ENCODE measurements around the gene SYT7.

The SYT7 gene

DNA sequence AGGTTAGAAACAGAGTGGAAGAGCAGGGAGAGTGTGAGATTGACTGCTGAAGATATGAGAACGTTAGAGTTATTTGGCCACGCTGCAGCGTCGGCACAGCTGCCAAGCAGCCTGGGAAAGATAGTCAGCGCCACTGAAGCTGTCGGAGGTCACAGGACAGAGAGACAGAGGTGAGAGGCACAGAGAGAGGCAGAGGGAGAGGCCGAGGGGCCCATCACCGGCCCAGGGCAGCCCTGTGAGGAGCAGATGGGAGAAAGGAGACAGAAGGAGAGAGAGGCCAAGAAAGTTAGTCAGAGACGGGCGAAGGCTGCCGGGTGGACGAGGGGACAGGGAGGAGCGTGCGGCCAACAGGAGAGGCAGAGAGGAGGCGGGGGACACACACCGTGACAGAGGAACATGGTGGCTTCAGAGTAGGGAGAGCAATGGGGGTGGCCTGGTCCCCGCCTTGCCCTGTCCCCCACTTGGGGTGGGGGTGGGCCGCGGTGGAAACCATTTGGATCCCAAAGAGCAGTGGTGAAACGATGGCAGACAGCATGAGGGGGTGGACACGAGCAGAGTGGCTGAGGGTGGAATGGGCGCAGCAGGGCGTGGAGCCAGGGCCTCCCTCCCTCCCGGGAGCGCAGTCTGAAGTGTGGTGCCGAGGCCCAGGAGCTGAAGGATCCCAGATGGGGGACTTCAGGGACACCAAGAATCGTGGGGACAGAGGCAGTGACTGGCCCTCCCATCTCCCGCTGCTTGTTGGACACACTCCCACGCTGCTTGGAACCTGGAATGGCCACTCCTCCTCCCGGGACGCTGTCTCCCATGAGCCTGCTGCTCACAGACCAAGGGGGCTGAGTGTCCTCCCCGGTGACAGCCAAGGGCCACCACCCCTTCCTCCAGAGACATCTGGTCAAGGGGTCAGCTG lies 45.7 kb downstream of the SYT7 start:
- no peak for DNase-seq

DNA sequence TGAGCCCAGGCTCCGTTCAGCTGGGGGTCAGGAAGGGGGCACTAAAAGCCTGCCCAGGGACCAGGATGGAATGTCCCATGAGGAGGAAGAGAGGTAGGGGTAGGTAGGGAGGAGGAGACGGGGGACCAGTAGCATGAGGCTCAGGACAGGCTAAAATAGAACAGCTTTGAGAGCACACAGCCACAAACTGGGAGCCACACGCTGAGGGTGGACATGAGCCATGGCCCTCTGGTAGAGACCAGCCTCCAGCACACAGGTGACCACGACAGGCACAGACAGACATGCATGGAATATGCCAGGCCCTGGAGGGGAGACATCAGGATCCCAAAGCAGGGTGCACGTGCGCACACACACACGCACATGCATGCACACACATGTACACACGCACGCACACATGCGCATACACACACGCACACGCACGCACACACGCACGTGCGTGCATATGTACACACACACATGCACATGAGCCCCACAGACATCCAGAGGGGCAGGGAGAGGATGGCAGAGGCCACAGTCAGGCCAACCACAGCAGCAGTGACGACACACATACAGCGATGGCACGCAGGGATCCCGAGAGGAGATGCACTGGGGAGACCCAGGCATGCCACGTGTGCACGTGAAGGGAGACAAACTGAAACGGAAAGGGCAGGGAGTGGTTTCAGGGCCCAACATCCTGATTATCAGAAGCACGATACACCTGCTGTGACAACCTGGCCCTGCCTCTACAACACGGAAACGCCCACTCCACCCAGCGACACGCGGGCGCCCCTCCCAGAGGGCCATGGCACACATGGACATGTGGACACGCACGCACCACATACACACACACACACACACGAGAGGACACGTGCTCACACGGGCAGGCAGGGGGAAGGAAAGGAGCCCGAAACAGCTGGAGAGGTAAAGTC lies 46.6 kb downstream of the SYT7 start:
- no peak for DNase-seq

DNA sequence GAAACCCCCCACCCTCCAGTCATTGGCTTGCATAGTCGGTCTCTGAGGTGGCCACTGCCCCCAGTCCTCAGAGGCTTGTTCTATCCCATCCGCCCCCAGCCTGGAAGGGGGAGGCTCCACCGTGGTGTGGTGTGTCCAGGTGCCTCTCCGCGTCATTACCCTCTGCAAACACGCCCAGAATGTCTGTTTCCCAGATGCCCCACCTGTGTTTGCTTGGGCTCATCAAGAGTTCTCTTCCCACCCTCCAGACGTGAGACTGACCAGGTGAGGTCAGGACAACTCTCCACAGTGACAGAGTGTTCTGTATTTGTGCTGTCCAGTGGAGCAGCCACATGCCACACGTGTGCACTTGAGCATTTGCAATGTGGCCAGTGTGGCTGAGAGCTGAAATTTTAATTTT lies 47.5 kb downstream of the SYT7 start:
- no peak for DNase-seq

DNA sequence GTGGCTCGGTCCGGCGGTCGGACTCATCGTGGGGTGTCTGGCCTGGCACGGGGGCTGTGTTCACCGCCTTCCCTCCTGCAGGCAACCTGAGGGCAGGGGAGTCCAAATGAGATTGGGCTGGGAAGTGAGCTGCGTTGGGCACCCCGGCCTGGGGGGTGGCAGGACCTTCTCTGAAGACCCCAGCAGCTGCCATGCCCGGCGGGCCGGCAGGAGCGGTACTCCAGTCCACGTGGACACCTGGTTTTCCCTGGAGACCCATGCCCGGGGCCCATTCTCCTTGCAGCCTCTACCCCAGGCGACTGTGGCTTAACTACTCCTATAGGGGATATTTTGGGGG lies 47.9 kb downstream of the SYT7 start:
- no peak for DNase-seq

DNA sequence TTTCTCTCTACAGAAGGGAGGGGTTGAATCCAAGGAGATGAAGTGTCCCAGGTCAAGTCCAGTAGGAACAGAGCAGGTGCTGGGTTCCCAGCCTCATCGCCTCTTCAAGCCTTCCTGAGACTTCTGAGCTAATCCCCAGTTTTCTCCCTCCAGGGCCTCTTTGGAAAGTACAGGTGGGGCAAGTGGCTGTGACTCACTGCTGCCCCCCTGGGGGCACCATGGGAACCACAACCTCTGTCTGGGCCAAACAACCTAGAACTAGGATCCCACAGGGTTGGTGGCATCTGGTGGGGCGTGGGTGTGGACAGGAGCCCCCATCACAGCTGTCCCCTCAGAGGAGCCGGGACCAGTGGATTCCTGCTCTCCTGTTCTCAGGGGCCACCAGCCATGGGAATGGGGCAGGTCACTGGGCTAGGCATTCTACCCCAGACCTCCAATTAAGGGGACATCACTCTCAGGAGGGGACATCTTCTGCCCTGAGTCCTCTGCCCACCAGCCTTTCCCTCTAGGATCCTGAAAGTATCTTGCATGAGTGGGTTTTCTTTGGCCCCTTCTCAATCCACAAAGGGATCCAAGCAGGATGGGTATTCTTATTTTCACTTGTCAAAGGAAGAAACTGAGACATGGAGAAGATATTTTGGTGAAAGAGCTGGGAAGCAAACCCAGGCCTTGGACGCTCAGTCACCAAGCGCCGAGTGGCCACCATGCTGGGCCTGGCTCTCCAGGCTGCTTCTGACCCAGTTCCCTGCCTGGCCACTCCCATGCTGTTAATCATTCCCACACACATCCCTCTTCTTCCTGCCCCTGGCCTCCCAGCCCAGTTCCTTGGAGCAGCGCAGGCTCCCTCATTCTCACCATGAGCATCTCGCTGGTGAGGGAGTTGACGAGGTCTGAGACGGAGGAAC lies 48.5 kb downstream of the SYT7 start:
- peak; percentile 27 for DNase-seq

DNA sequence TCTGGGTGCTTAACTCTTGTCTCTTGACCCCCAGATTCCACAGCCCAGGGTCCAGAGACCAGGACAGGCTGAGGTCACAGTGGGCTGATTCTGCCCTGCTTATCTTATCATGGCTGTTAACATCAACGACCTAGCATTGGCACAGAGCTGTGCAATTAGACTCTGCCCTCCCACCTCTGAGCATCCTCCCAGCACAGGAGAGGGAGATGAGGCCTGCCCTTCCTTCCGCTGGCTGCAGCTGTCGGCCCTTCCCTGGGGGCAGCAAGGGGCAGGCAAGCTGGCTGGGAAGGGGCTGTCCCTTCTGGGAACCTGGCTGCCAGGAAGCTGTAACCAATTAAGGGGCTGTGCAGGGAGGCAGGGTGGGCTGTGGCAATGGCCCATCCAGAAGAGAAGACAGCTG lies 49.8 kb downstream of the SYT7 start:
- DNase-seq, result no peak

DNA sequence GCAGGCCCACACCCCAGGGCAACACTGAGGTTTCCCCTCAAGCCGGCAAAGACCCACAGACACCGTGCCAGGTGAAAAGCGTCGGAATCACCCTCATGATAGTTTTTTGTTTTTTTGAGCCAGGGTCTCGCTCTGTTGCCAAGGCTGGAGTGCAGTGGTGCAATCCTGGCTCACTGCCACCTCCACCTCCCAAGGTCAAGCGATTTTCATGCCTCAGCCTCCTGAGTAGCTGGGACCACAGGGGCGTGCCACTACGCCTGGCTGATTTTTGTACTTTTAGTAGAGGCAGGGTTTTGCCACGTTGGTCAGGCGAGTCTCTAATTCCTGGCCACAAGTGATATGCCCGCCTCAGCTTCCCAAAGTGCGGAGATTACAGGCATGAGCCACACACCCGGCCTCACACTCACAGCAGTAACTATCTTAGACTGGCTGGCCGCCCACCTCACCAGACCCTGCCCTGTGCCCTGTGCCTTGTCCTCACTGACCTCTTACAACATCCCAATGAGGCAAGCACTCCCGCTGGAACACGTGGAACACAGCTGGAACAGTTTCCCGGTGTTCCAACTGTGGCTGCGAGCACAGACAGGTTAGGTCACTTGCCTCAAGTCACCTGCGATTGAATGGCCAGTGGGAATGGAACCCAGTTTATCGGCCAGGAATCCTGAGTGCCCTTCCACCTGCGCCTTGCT lies 51.2 kb downstream of the SYT7 start:
- DNase-seq, result no peak

DNA sequence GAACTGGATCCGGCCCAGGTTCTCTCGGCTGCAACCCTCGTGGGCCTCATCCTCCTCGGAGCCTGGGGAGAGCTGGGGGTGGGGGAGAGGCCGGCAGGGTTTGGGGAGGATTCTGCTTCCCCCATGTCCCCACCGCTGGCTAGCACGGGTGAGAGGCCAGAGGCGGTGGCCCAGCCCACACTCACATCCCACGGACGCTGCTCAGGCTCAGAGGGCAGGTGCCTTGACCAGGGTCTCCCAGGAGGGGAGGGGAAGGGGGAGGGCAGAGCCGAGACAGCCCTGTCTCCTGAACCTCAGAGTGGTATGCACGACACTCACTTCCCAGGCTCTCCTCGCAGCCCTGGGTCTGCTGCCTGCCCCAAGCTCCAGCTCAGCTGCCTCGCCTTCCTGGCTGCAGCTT lies 52.8 kb downstream of the SYT7 start:
- no peak for DNase-seq

DNA sequence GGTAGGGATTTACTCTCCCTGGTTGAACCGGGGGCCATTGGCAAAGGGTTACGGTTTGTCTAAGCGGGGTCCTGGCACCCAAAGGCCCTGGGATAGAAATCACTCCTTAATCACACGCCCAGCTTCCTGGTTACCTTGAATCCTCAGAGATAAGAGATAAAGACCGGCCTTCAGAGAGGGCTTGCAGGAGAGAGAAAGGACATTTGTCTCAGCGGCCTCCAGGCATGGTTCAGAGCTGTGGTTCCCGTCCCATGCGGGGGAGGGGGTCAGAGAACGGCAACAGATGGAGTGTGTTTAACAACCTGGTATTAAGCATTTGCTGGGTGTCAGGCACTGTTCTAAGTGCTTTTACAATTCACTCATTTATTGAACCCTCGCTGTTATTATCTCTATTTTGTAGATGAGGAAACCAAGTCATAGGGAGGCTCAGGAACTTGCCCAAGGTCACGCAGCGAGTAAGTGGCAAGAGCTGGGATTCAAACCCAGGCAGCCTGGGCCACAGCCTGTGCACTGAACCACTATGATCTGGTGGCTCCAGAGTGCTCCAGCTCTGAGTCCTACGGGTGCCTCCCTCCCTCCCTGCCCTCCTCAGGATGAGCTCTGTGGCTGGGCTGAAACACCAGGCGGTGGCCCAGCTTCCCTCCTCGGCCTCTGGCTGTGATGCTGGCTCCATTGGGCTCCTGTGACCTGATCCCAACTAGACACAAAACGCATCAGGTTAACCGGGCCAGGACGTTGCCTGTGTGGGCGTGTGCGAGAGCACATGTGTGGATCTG lies 53.7 kb downstream of the SYT7 start:
- DNase-seq, result no peak

DNA sequence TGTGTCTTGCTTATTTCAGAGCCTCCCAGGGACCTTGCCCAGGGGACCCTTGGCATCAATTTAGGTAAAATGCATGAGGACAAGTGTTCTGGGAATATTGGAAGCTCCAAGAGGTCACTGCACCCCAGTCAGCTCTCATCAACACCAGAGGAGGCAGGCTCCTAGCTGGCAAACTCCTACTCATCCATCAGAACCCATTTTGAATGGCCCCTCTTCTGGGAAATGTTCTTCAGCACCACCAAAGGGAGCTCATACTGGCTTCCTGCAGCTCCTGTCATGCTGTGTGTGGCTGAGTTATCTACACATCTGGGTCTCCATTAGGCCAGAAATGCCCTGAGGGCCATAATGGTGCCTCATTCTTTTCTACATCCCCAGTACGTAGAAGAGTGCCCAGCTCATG lies 54.6 kb downstream of the SYT7 start:
- DNase-seq, result no peak

DNA sequence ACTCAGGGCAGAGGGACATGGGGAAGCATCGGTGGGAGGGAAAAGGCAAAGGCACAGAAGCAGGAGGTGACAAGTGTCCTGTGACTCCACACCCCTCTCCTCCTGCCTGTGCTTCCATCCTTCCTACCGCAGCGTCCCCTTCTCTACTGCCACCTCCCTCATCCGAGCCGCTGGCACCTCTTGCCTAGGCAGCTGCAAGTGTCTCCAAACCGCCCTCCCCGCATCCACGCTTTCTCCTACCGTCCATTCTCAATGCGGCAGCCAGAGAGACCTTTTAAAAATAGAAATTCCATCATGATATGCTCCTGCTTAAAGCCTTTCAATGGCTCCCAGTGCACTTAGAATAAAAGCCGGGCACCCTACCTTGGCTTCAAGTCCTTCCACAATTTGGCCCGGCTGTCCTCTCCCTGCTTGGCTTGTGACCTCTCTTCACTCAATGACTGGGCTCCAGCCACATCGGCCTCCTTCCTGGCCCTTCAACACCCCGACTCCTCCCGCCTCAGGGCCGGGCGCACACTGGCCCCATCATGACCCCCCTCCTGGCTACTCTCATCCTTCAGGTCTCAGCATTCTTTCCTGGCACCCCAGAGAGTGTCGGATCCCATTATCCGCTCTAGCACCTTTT lies 55.8 kb downstream of the SYT7 start:
- no peak for DNase-seq

DNA sequence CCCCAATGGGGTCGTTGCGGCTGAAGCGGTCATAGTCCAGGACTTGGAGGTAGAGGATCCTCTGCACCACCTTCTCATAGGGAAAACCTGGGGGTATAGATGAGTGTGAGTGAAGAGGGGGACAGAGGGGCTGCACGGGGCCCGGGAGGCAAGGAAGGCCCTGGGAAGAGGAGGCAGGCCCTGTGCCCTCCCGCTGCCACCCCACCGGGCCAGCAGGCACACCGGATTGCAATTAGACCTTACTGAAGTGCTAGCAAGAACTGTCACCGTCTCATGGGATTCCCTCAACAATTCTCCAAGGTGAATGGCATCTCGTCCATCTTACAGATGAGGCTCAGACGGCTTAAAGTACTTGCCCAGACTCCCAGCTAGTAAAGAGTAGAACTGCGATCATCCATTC lies 56.4 kb downstream of the SYT7 start:
- DNase-seq, result no peak

DNA sequence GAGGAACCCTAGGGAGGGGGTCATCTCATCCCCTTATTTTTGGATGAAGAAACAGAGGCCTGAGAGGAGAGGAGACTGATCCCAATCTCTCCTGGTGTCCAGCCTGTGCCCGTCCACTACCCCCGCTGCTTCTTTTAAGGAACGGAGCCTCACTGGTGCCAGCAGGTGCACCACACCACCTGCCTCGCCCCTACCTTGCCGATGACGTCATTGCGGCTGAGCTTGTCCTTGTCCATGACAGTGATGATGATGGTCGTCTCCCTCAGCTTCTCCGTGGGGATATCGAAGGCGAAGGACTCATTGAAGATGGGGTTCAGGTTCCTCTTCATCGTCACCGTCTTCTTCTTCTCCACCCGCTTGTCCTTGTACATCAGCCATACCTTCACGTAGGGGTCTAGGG lies 58.0 kb downstream of the SYT7 start:
- DNase-seq, result no peak

DNA sequence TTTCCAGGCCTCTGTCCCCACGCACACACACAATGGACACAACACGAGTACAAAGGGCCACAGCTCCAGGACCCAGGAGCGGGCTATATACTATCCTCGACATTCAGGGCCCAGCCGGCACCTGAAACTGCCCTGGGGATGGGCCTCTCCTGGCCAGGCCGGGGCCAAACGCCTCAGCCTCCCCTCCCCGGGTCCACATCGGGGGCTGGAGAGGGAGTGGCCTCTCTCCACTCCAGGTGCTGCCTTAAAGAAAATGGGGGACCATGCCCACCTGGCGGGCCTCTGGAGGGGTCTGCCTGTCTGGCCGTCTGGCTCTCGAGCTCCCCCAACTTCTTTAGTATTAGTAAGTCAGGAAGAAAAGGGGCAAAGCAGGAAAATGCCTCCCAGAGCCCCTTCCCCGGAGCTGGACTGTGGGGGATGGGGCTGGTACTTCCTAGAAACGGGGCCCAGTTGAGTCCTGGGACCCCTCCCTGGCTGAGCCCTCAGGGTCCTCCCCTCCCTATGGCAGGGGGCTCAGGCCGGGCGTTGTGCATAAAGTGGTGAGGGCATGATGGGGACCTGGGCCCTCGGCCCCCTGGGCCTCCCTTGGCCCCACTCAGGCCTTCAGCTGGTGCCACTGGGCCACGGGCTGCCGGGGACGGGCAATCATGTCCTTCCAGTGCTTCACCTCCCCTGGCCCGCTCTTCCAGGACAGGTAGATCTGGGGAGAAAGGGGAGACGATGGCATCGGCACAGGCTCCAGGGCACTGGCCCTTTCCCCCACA lies 62.7 kb downstream of the SYT7 start:
- no peak for DNase-seq

DNA sequence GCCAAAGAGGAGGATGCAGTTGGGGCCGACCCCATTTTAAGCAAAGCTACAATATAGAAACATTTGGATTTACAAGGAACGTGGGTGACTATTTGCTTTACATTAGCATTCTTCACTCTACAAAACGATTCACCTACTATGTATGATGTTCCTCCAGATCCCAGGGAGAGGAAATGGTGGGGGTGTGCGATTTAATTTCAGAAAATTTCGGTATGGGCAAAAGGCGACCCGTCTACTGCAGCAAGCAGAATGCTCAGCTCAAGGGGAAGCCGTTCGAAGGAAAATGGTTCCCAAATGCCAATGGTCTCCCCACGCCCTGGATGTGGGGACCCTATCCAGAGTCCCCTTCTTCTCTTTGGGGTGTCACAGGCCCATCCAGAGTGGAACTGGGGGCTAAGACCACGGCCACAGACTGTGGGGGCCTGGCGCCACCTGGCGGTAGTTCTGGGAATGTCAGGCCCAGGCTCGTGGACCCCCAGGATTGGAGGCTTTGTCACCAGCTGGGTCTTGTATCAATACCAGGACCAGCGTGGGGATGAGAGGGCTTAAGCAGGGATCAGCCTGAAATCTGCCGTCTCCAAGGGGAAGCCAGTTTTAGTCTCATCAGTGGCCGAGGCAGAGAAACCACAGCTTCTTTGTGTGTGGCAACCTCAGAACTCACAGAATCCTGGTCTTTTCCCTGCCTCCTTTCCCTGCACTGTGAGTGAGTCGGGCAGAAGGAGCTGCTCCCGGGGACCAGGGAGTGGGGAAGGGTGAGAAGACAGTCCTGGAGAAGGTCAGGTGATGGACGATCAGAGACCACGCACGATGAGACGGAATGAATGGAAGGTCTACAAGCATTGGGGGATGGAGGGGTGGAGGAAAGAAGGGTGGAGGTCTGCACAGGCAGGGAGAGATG lies 64.0 kb downstream of the SYT7 start:
- peak; percentile 38 for DNase-seq

DNA sequence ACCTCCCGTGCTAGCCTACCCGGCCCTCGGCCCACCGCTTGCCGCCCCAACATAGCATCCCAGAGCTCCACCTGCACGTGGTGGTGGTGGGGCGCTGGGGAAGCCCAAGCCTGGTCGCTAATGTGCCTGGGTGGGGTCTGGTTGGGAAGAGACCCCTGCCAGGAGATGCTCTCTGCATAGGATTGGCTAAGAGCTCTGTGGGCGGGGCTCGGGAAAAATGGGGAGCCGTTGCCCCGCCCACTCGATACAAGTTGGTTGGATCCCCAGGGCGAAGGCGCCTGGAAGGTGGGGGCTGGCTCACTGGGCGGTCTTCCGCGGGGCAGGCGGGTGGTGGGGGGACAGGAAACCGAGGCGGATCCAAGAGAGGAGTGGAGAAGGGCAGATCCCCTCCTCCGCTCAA lies 64.7 kb downstream of the SYT7 start:
- DNase-seq, result no peak

DNA sequence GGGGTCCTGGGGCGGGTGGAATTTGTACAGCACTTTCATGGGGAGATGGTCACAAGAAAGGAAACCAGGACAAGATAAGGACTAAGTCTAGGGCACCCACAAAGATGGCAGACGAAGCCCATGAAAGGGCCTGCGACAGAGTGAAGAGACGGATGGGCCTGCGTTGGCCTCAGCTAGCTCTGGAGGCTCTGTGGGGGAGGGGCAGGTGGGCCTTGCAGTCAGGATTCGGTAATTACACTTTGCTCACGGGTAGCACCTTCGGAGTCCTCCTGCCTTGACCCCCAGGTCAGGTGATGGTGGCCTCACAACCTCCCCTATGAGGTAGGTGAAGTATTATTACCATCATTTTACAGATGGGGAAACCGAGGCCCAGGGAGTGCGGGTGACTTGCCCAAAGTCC lies 65.2 kb downstream of the SYT7 start:
- DNase-seq, result no peak

DNA sequence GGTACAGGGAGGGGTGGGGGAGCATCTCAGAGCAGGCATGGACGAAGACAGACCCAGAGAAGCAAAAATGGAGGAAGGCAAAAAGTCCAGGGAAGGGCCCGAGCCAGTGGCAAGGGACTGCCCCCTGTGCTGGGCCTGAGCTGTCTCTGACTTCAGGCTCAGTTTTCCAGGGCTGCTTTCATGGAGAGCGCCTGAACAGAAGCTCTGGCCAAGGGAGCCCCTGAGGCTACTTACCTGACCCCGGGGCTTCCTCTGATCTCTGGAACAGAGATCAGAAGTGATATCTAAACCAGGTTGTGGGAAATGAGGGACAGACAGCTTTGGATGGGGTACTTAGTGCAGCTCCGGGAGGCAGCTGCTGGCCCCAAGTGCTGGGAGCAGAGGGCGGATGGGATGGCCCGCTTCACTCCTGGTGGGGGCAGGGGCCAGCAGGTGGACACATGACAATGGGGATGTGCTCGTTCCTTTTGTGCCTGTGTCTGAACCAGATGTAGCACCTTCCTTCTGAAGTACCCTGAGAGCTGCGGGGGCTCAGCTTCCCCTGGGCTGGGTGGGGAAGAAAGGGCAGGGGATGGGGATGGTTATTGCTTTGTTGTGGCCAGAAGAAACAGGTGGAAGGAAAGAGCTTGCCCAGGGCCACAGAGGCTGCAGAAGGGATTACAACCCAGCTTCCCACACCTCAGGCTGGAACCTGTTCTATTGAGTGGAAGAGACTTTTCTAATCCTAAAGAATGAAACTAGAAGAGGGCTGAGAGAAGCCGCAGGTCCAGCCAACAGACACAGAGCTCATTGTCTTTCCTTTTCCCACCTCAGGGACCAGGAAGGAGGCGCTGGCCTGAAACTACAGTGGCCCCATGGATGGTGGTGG lies 66.6 kb downstream of the SYT7 start:
- DNase-seq, result no peak
